Fibroblast of skin of left quadriceps (primary cell): ENCODE data around the gene OAS3.
"Not testable (repeated sequence)": the region's sequence is repeated elsewhere in the genome, so short reads cannot be mapped to it uniquely, and the experiment has no call there.

Experiments used
- DNase-seq, 2 experiments: peaks; one replicate each; pipeline ENCODE4 v3.0.0-alpha.2; 2013; ENCODE audit warnings: low read depth in 2 of 2

OAS3 gene

GRCh38 chr12:112980491-112981158 lies 42.4 kb downstream of the OAS3 start:
- no peak for DNase-seq

GRCh38 chr12:112985642-112986290 lies 47.5 kb downstream of the OAS3 start:
- no peak for DNase-seq

DNA sequence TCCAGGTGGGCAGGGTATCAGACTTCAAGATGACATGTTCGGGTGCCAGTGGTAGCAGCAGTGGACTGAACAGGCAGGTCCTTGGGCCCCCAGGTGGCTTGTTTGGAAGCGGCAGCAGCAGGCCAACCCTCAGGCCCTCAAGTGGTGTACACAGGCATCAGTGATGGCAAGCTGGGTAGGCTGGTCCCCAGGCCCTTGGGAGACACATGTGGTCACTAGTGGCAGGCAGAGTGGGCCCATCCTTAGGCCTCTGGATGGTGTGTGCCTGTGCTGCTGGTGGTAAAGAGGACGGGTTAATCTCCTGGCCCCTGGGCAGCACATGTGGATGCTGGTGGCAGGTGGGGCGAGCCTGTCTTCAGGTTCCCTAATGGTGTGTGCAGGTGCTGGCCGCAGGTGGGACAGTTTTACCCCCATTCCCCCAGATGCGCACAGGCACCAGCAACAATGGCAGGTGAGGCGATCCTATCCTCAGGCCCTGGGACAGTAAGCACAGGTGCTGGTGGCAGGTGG lies 48.1 kb downstream of the OAS3 start:
- no peak for DNase-seq

- DNase-seq, result no peak
Observed at GRCh38 chr12:112987561-112987960, 49.3 kb downstream of the OAS3 start.

DNA sequence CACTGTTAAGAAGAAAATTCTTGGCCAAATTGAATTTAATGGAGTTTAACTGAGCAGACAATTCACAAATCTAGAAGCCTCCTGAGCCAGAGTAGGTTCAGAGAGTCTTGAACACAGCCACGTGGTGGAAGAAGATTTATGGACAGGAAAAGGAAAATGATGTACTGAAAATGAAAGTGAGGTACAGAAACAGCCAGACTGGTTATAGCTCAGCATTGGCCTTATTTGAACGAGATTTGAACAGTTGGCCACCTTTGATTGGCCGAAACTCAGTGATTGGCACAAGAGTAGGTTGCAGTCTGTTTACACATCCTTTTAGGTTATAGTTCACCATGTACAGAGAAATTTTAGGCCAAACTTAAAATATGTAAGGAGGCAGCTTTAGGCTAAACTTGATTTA lies 50.0 kb downstream of the OAS3 start:
- no peak for DNase-seq

GRCh38 chr12:112988823-112989385 lies 50.6 kb downstream of the OAS3 start:
- not testable (repeated sequence) for DNase-seq

GRCh38 chr12:112989806-112990205 lies 51.5 kb downstream of the OAS3 start:
- DNase-seq, result no peak

GRCh38 chr12:112992541-112993398 lies 54.5 kb downstream of the OAS3 start:
- DNase-seq, result no peak

DNA sequence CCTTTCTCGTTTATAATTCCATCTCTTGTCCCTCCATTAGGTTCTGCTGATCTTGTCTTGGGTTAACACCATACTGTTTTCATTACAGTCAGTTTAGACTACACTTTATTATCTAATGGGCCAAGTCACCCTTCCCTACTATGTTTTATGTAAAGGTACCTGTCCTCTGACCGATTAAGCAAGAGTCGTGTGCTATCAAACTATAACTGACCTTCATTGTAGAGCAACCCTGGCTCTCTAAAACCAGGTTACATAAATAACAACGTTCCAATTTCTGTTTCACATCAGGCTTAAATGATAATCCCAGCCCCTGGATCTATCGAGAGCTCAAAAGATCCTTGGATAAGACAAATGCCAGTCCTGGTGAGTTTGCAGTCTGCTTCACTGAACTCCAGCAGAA lies 56.7 kb downstream of the OAS3 start:
- no peak for DNase-seq

GRCh38 chr12:112996501-112996900 lies 58.2 kb downstream of the OAS3 start:
- DNase-seq, result no peak

DNA sequence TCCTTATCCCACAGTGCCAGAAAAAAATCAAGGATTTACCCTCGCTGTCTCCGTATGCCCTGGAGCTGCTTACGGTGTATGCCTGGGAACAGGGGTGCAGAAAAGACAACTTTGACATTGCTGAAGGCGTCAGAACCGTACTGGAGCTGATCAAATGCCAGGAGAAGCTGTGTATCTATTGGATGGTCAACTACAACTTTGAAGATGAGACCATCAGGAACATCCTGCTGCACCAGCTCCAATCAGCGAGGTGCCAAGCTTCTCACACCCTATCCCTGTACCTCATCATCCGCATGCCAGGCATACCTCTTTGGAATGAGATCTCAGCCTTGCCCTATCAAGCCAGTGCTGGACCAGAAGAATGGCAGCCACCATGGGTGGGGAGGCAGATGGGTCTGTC lies 59.2 kb downstream of the OAS3 start:
- no peak for DNase-seq

DNA sequence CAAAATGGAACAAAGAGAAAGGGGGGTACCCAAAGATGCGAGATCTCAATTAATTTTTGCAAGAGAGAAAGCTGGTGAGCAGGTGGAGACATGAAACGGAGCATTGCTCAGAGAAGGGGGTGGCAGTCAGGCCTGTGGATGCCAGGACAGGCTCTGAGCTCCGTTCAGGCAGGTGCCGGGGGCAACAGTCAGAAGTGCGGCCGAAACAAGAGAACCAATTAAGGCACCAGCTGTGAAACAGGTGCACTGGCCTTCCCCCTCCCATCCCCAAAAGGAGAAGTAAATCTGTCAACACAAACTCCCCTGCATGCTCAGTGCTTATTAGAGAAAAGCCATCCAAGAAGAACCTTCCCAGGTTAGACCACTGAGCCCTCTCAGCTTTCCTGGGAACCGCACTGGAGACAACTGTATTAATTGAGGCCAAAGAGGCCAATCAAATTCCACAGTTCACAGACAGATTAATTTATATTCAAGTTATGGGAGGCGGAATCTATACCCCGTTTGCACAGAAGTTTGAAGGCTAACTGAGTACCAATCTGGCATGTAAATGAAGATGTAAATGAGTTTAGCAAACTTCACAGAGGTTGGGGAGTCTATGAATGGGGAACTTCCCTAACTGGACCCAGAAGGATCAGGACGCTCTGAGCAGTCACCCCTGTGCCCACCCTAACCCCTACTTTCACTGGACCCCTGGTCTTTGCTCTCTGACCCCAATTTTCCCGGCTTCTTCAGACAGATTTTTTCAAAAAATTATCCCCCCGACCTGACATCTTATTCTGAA lies 60.9 kb downstream of the OAS3 start:
- DNase-seq, result no peak

DNA sequence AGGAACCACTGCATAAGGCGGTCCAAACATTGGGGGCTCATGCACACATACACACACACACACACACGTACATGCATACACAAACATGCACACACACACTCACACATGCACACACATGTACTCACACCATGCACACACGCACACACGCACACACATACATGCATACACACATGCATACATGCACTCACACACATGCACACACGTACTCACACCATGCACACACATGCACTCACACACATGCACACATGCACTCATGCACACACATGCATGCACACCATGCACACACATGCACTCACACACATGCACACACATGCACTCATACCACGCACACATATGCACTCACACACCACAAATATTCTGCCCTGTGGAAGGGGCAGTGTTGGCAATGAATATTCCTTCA lies 62.2 kb downstream of the OAS3 start:
- DNase-seq, result no peak

DNA sequence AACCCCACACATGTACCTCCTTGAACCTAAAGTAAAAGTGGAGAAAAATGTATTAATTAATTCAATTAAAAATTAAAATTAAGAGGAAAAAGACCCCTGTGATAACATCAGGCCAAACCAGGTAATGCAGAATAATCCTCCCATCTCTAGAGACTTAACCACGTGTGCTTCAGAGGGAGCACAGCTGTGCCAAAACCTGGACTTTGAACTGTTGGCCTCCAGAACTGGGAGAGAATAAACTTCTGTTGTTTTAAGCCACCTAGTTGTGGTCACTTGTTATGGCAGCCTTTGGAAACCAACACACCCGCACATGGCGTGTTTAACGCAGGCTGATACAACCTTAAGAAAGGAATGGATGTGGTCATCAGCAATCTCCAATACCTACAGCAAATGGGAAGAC lies 63.9 kb downstream of the OAS3 start:
- no peak for DNase-seq

GRCh38 chr12:113002676-113003075 lies 64.4 kb downstream of the OAS3 start:
- no peak for DNase-seq

GRCh38 chr12:113003636-113004035 lies 65.4 kb downstream of the OAS3 start:
- DNase-seq, result no peak

- no peak for DNase-seq
Observed at GRCh38 chr12:113005762-113006161, 67.5 kb downstream of the OAS3 start.

- DNase-seq, result no peak
Observed at GRCh38 chr12:113006206-113006605, 67.9 kb downstream of the OAS3 start.

DNA sequence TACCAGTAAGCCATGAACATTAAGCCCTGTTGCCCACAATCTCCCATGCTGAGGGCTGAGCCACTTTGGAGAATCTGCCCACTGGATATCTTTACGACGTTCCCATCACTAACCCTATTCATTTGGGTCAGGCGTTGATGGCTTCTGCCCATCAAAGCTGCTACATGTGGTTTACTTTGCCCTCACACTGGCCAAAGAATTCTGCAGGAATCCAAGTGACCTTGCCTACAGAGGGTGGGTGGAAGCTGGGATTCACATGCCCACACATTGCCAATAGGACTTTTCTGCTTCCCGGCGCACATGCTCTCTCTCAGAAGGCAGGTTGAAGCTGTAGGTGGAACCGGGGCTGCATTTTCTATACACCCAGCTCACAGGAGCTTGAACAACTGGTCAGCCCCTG lies 68.4 kb downstream of the OAS3 start:
- DNase-seq, result no peak

GRCh38 chr12:113007166-113007565 lies 68.9 kb downstream of the OAS3 start:
- DNase-seq, result no peak

- DNase-seq, result no peak
Observed at GRCh38 chr12:113010701-113011100, 72.4 kb downstream of the OAS3 start.
